Ovary (tissue), 9 donors: ENCODE measurements around the gene KIF26A. TPM values are rescaled to one million over a fixed set of nuclear protein-coding genes. Genes with fewer than 3 reads are reported as not detected.

ENCODE experiments used
- DNase-seq, 5 donors: peaks; one replicate each; pipeline ENCODE4 v3.0.0-alpha.2; 2019 to 2020
- H3K27ac ChIP-seq, 2 donors: fragments of 200-600 bp; one replicate each; pipeline versions ENCODE4 v1.5.1 to v1.8.0; 2019 to 2022
- H3K27me3 ChIP-seq: fragments of 200-600 bp; one replicate; pipeline ENCODE4 v1.8.0; 2022
- H3K36me3 ChIP-seq: fragments of 200-600 bp; sonication (generic); one replicate; pipeline ENCODE4 v1.5.1; 2019
- H3K4me1 ChIP-seq: one replicate; pipeline ENCODE4 v1.8.1; 2013; ENCODE audit warnings: mild to moderate bottlenecking, moderate library complexity; ENCODE audit not compliant: insufficient read depth
- H3K4me3 ChIP-seq: fragments of 200-600 bp; sonication (generic); one replicate; pipeline ENCODE4 v1.5.1; 2017
- H3K9me3 ChIP-seq, 2 donors: fragments of 200-600 bp in 1 of 2; sonication (generic) in 1 of 2; one replicate each; pipeline versions ENCODE4 v1.5.1 to v1.8.1; 2013 to 2019; ENCODE audit warnings: mild to moderate bottlenecking in 1 of 2, moderate library complexity in 1 of 2
- EP300 ChIP-seq: sonication (generic); formaldehyde crosslinking; IDR thresholded peaks from one replicate; pipeline ENCODE4 v1.6.1; 2017; ENCODE audit warnings: antibody characterized with exemption
- POLR2A ChIP-seq: fragments of 450-650 bp; IDR thresholded peaks from one replicate; pipeline ENCODE4 v1.6.1; 2017; ENCODE audit warnings: antibody characterized with exemption, mild to moderate bottlenecking, moderate library complexity
- WGBS, 3 donors: extraction: QIAGEN DNeasy Blood & Tissue Kit in 1 of 3; methylation state at CpG; one replicate each; pipeline versions ENCODE4 v1.1.5 to v1.1.7; 2013 to 2017; 5-methylcytosine and 5-hydroxymethylcytosine counted together
- intact Hi-C, 4 donors: fragments of 100-400 bp; cut with DNase I; formaldehyde crosslinking; loops; one replicate each; pipeline versions ENCODE4 v1.11.0 to v1.15.1; 2022 to 2023
- polyA plus RNA-seq, 2 donors: library from polyadenylated mRNA; stranded (reverse); fragments of 200-250 nt in 1 of 2; fragments of 350-450 nt in 1 of 2; fragmentation: Illumina TruSeq in 1 of 2; extraction: RNeasy Lipid Tissue Mini Kit (QIAGEN cat#74804) in 1 of 2; gene quantifications; one replicate each; pipeline ENCODE4 v1.2.3, GENCODE V29; 2013 to 2014
- total RNA-seq, 7 donors: library from RNA; depleted of rRNA in 2 of 7; stranded (reverse); fragments of >200 nt in 2 of 7; fragmentation: NEBNext Ultra II Directional in 3 of 7; extraction: Animal tissue kit (Norgen Biotek cat#: 25700) in 3 of 7; gene quantifications; one replicate each; pipeline versions ENCODE4 v1.1.0 to v1.2.4, GENCODE V29; 2016 to 2023
- TF ChIP-seq, protein P1 (sequence below), 3 donors: fragments of 450-650 bp in 2 of 3; fragments of 200-600 bp in 1 of 3; IDR thresholded peaks; one replicate each; pipeline versions ENCODE4 v1.5.1 to v1.8.0; 2016 to 2022; ENCODE audit warnings: antibody characterized with exemption in 3 of 3, mild to moderate bottlenecking in 1 of 3
- donor health status: DM: no; HTN: no; CAD: no; lungs with moderate emphysema.
- donor health status: DM: no; HTN: no; CAD: no.
- donor health status: Bipolar disorder and iron deficiency.
- donor health status: DM: yes; HTN: yes; CAD: no.
- donor health status: DM: no; HTN: no; CAD: no.
- donor health status: DM: yes; HTN: yes; CAD: no.

The KIF26A gene
- total and polyA plus RNA-seq, 9 donors, result 0.32 to 16.8 (median 5.8) TPM

DNA sequence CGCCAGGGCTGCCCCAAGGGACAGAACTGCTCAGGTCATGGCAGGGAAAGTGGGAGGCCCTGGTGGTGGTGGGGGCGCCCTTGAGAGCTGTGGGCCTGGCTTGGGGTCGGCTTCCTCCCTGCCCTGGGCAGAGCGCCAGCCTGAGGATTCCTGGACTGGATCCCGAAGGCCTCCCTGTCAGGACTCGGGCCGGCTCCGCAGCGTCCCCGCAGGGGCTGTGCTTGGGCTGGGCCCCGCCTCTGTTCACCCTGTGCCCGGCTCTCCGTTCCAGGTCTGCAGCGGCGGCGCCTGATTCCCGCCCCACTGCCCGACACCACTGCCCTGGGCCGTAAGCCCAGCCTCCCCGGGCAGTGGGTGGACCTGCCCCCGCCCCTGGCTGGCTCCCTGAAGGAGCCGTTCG is 39.9 kb downstream of the KIF26A start:
- Histone ChIP-seq H3K9me3 (no peaks in the 10 kb centered on the region), H3K27me3 (no peaks in the 10 kb centered on the region), H3K4me1 (no peaks in the 10 kb centered on the region), H3K27ac (no peak overlapping the region), H3K4me3 (no peak overlapping the region), H3K36me3 (no peaks in the 10 kb centered on the region)
- TF ChIP-seq EP300 (no peak), POLR2A (no peak)
- TF ChIP-seq, protein P1, sequence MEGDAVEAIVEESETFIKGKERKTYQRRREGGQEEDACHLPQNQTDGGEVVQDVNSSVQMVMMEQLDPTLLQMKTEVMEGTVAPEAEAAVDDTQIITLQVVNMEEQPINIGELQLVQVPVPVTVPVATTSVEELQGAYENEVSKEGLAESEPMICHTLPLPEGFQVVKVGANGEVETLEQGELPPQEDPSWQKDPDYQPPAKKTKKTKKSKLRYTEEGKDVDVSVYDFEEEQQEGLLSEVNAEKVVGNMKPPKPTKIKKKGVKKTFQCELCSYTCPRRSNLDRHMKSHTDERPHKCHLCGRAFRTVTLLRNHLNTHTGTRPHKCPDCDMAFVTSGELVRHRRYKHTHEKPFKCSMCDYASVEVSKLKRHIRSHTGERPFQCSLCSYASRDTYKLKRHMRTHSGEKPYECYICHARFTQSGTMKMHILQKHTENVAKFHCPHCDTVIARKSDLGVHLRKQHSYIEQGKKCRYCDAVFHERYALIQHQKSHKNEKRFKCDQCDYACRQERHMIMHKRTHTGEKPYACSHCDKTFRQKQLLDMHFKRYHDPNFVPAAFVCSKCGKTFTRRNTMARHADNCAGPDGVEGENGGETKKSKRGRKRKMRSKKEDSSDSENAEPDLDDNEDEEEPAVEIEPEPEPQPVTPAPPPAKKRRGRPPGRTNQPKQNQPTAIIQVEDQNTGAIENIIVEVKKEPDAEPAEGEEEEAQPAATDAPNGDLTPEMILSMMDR (IDR thresholded peaks at IDR 0.05), result no peak
- DNase-seq, result peak in 3 of 5 donors; percentile 52 to 76 (median 60)
- intact Hi-C loops, result no loop called here
- WGBS, 3 donors, result 52 to 67% (median 61%) methylated on average over 23 of the region's 23 CpGs

- TF ChIP-seq POLR2A (no peak), EP300 (no peak)
- TF ChIP-seq, protein P1 (IDR thresholded peaks at IDR 0.05), result no peak
- Histone ChIP-seq H3K27me3 (no peaks in the 10 kb centered on the region), H3K27ac (no peak overlapping the region), H3K4me3 (no peak overlapping the region), H3K36me3 (no peaks in the 10 kb centered on the region), H3K9me3 (no peaks in the 10 kb centered on the region), H3K4me1 (no peaks in the 10 kb centered on the region)
- 57 to 76% (median 69%) methylated on average over 3 to 21 of the region's 21 CpGs for WGBS, 3 donors
- intact Hi-C loops, result no loop called here
- DNase-seq, result no peak
Measured at GRCh38 chr14:104179126-104179525, 40.7 kb downstream of the KIF26A start.

GRCh38 chr14:104179564-104180129 is 41.3 kb downstream of the KIF26A start:
- 81 to 86% (median 83%) methylated on average over 33 to 42 of the region's 42 CpGs for WGBS, 3 donors
- intact Hi-C loops, result no loop called here

DNA sequence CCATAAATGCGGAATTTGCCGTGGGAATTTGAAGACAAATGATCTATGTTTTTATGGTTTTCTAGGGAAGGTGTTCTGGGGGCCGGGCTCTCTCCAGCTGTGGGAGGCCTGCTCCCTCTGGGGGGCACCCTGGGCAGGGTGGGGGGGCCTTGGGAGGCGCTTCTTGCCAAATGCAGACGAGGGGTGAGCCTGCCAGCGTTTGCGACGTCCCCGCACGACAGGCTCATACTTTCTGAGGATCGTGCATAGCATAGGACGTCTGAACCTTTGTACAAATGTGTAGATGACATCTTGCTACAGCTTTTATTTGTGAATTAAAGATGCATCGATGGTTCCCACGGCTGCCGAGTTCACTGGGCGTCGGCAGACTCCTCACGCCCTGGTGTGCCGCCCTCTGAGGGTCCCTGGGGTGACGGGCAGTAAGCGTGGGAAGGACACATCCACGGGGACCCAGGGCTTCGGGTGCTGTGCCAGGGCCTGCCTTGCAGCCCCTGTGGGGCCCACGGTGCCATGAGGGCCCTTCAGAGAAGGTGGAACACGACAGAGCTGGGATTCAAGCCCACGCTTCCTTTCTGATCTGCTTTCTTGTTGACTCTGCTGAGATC is 42.3 kb downstream of the KIF26A start:
- intact Hi-C loops, result no loop called here
- WGBS, 3 donors, result 77 to 83% (median 82%) methylated on average over 25 to 26 of the region's 26 CpGs
- no peaks in the 10 kb centered on the region for H3K4me1 ChIP-seq
- DNase-seq, result no peak
- H3K36me3 ChIP-seq, result no peaks in the 10 kb centered on the region
- H3K27ac ChIP-seq, result no peak overlapping the region
- no peaks in the 10 kb centered on the region for H3K9me3 ChIP-seq
- H3K4me3 ChIP-seq, result no peak overlapping the region
- no peaks in the 10 kb centered on the region for H3K27me3 ChIP-seq
- TF ChIP-seq, protein P1 (IDR thresholded peaks at IDR 0.05), result no peak
- TF ChIP-seq EP300, result no peak
- no peak for TF ChIP-seq POLR2A

More at GRCh38 chr14:104179564-104180129, 41.3 kb downstream of the KIF26A start:
- Histone ChIP-seq H3K9me3 (no peaks in the 10 kb centered on the region), H3K36me3 (no peaks in the 10 kb centered on the region), H3K27me3 (no peaks in the 10 kb centered on the region), H3K4me3 (no peak overlapping the region), H3K4me1 (no peaks in the 10 kb centered on the region), H3K27ac (no peak overlapping the region)
- DNase-seq, result no peak
- TF ChIP-seq, protein P1 (IDR thresholded peaks at IDR 0.05), result no peak
- TF ChIP-seq EP300 (no peak), POLR2A (no peak)
